CD4-positive, CD25-positive, alpha-beta regulatory T cell (primary cell): ENCODE results near the gene SYT7. TPM values are rescaled to one million over a fixed set of nuclear protein-coding genes. Genes with fewer than 3 reads are reported as not detected.

ENCODE experiments used
- ATAC-seq, 2 donors: fragments of 150-1000 bp; cut with Tn5 transposase; one replicate each; pipeline ENCODE4 v1.10.0; 2021; ENCODE audit warnings: low read depth in 2 of 2, moderate number of reproducible peaks in 2 of 2, moderate library complexity in 1 of 2
- DNase-seq, 3 donors: peaks; one replicate each; pipeline versions ENCODE4 v3.0.0 to v3.0.0-alpha.2; 2012 to 2022; ENCODE audit warnings: mixed read lengths in 1 of 3
- H3K27ac ChIP-seq: one replicate; pipeline ENCODE4 v1.7.0; 2013; ENCODE audit warnings: mild to moderate bottlenecking, low read length; ENCODE audit not compliant: insufficient read depth, poor library complexity, severe bottlenecking
- H3K27me3 ChIP-seq: one replicate; pipeline ENCODE4 v1.7.0; 2013; ENCODE audit warnings: low read length; ENCODE audit not compliant: control insufficient read depth, insufficient read depth
- H3K36me3 ChIP-seq: one replicate; pipeline ENCODE4 v1.7.0; 2013; ENCODE audit warnings: mild to moderate bottlenecking, low read length, moderate library complexity; ENCODE audit not compliant: control insufficient read depth, insufficient read depth
- H3K4me1 ChIP-seq: 2 replicates; pipeline ENCODE4 v1.7.0; 2013; ENCODE audit warnings: mild to moderate bottlenecking, low read length; ENCODE audit not compliant: insufficient read depth, control insufficient read depth, poor library complexity, severe bottlenecking
- H3K4me3 ChIP-seq: one replicate; pipeline ENCODE4 v1.7.0; 2013; ENCODE audit warnings: low read depth, mild to moderate bottlenecking, low read length, moderate library complexity
- H3K9me3 ChIP-seq, 2 experiments: 1 replicate in 1 of 2; 2 replicates in 1 of 2; pipeline ENCODE4 v1.7.0; 2013; ENCODE audit warnings: low read length in 2 of 2, mild to moderate bottlenecking in 1 of 2, moderate library complexity in 1 of 2; ENCODE audit not compliant: control insufficient read depth in 2 of 2
- H3K27ac Mint-ChIP-seq, 3 donors: one replicate each; pipeline ENCODE4 v1.8.0; 2020 to 2022; ENCODE audit warnings: mild to moderate bottlenecking in 3 of 3, mixed read lengths in 3 of 3, moderate library complexity in 2 of 3
- H3K27me3 Mint-ChIP-seq: one replicate; pipeline ENCODE4 v1.8.0; 2022; ENCODE audit warnings: mild to moderate bottlenecking, mixed read lengths
- H3K36me3 Mint-ChIP-seq: one replicate; pipeline ENCODE4 v1.8.0; 2020; ENCODE audit warnings: mixed read lengths
- H3K4me1 Mint-ChIP-seq, 4 donors: one replicate each; pipeline ENCODE4 v1.8.0; 2020 to 2022; ENCODE audit warnings: mixed read lengths in 4 of 4, mild to moderate bottlenecking in 1 of 4
- H3K4me3 Mint-ChIP-seq, 4 donors: one replicate each; pipeline ENCODE4 v1.8.0; 2020 to 2022; ENCODE audit warnings: mild to moderate bottlenecking in 4 of 4, mixed read lengths in 4 of 4, moderate library complexity in 3 of 4
- H3K9me3 Mint-ChIP-seq, 7 donors: one replicate each; pipeline ENCODE4 v1.8.0; 2020 to 2022; ENCODE audit warnings: mixed read lengths in 7 of 7, mild to moderate bottlenecking in 3 of 7, moderate library complexity in 2 of 7
- polyA plus RNA-seq, 4 donors: library from polyadenylated mRNA; unstranded; fragments of 300-500 nt; fragmentation: Illumina TruSeq; gene quantifications; one replicate each; pipeline ENCODE4 v1.2.3, GENCODE V29; 2021
- total RNA-seq: library from RNA; stranded (reverse); gene quantifications from one replicate; pipeline ENCODE4 v1.2.3, GENCODE V29; 2022

SYT7 gene
- total and polyA plus RNA-seq, 5 donors from 2014 or later = 0.20 TPM; not detected in 4

- Histone ChIP-seq H3K9me3 (no peaks in the 10 kb centered on the region), H3K27ac (no peak overlapping the region), H3K36me3 (no peaks in the 10 kb centered on the region), H3K27me3 (no peaks in the 10 kb centered on the region), H3K4me3 (no peak overlapping the region), H3K4me1 (no peaks in the 10 kb centered on the region)
- Mint-ChIP-seq H3K27ac (no peak overlapping the region), H3K27me3 (peaks cover 8% of the 10 kb centered on the region), H3K4me3 (no peak overlapping the region), H3K4me1 (no peaks in the 10 kb centered on the region), H3K9me3 (peaks cover 0 to 1% (median 0%) of the 10 kb centered on the region in 7 donors), H3K36me3 (no peaks in the 10 kb centered on the region)
- no peak for DNase-seq
- ATAC-seq = no peak
Measured at GRCh38 chr11:61602775-61603569, 22.1 kb upstream of the SYT7 start.

- ATAC-seq = no peak
- H3K27ac ChIP-seq = no peak overlapping the region
- no peak overlapping the region for H3K4me3 ChIP-seq
- H3K27me3 Mint-ChIP-seq = peaks cover 7% of the 10 kb centered on the region
- no peaks in the 10 kb centered on the region for H3K9me3 ChIP-seq
- no peak overlapping the region for H3K4me3 Mint-ChIP-seq
- no peak overlapping the region for H3K27ac Mint-ChIP-seq
- no peak for DNase-seq
- H3K36me3 ChIP-seq = no peaks in the 10 kb centered on the region
- no peaks in the 10 kb centered on the region for H3K27me3 ChIP-seq
- peaks cover 0 to 1% (median 0%) of the 10 kb centered on the region in 7 donors for H3K9me3 Mint-ChIP-seq
- no peaks in the 10 kb centered on the region for H3K4me1 Mint-ChIP-seq
- H3K36me3 Mint-ChIP-seq = no peaks in the 10 kb centered on the region
- H3K4me1 ChIP-seq = no peaks in the 10 kb centered on the region
Measured at GRCh38 chr11:61601512-61601911, 20.6 kb upstream of the SYT7 start.

GRCh38 chr11:61599968-61600710 is 19.3 kb upstream of the SYT7 start:
- H3K4me1 ChIP-seq = no peaks in the 10 kb centered on the region
- no peaks in the 10 kb centered on the region for H3K36me3 ChIP-seq
- H3K4me3 ChIP-seq = no peak overlapping the region
- H3K27me3 ChIP-seq = no peaks in the 10 kb centered on the region
- Mint-ChIP-seq H3K4me3 (no peak overlapping the region), H3K36me3 (no peaks in the 10 kb centered on the region), H3K9me3 (peaks cover 0 to 1% (median 0%) of the 10 kb centered on the region in 7 donors), H3K4me1 (no peaks in the 10 kb centered on the region), H3K27ac (no peak overlapping the region), H3K27me3 (peaks cover 7% of the 10 kb centered on the region)
- no peak for ATAC-seq
- DNase-seq = no peak
- H3K27ac ChIP-seq = no peak overlapping the region
- no peaks in the 10 kb centered on the region for H3K9me3 ChIP-seq

- Mint-ChIP-seq H3K9me3 (peaks cover 0 to 1% (median 0%) of the 10 kb centered on the region in 7 donors), H3K27me3 (peaks cover 7% of the 10 kb centered on the region), H3K36me3 (no peaks in the 10 kb centered on the region), H3K4me1 (no peaks in the 10 kb centered on the region), H3K4me3 (no peak overlapping the region), H3K27ac (no peak overlapping the region)
- DNase-seq = no peak
- Histone ChIP-seq H3K36me3 (no peaks in the 10 kb centered on the region), H3K4me1 (no peaks in the 10 kb centered on the region), H3K27me3 (no peaks in the 10 kb centered on the region), H3K27ac (no peak overlapping the region), H3K9me3 (no peaks in the 10 kb centered on the region), H3K4me3 (no peak overlapping the region)
- ATAC-seq = no peak
Measured at GRCh38 chr11:61598886-61599868, 18.3 kb upstream of the SYT7 start.

- H3K27me3 Mint-ChIP-seq = peaks cover 7% of the 10 kb centered on the region
- no peak overlapping the region for H3K27ac Mint-ChIP-seq
- no peaks in the 10 kb centered on the region for H3K36me3 Mint-ChIP-seq
Measured at GRCh38 chr11:61598374-61598773, 17.5 kb upstream of the SYT7 start.

GRCh38 chr11:61596990-61597389 is 16.1 kb upstream of the SYT7 start:
- Mint-ChIP-seq H3K4me3 (no peak overlapping the region), H3K27ac (no peak overlapping the region), H3K4me1 (no peaks in the 10 kb centered on the region), H3K9me3 (peaks cover 0 to 1% (median 0%) of the 10 kb centered on the region in 7 donors), H3K27me3 (peaks cover 5% of the 10 kb centered on the region), H3K36me3 (no peaks in the 10 kb centered on the region)
- H3K27me3 ChIP-seq = no peaks in the 10 kb centered on the region
- H3K4me3 ChIP-seq = no peak overlapping the region
- H3K36me3 ChIP-seq = no peaks in the 10 kb centered on the region
- H3K4me1 ChIP-seq = no peaks in the 10 kb centered on the region
- no peaks in the 10 kb centered on the region for H3K9me3 ChIP-seq
- DNase-seq (no peak), ATAC-seq (no peak)
- H3K27ac ChIP-seq = no peak overlapping the region

More at GRCh38 chr11:61598374-61598773, 17.5 kb upstream of the SYT7 start:
- H3K4me3 Mint-ChIP-seq = no peak overlapping the region
- H3K9me3 Mint-ChIP-seq = peaks cover 0 to 1% (median 0%) of the 10 kb centered on the region in 7 donors
- H3K27me3 ChIP-seq = no peaks in the 10 kb centered on the region
- H3K4me1 ChIP-seq = no peaks in the 10 kb centered on the region
- H3K27ac ChIP-seq = no peak overlapping the region
- H3K36me3 ChIP-seq = no peaks in the 10 kb centered on the region
- ATAC-seq (no peak), DNase-seq (no peak)
- no peak overlapping the region for H3K4me3 ChIP-seq
- H3K4me1 Mint-ChIP-seq = no peaks in the 10 kb centered on the region
- no peaks in the 10 kb centered on the region for H3K9me3 ChIP-seq

GRCh38 chr11:61596542-61596941 is 15.7 kb upstream of the SYT7 start:
- H3K27me3 Mint-ChIP-seq = peaks cover 4% of the 10 kb centered on the region
- H3K4me1 ChIP-seq = no peaks in the 10 kb centered on the region
- H3K4me3 Mint-ChIP-seq = no peak overlapping the region
- DNase-seq = no peak
- H3K9me3 ChIP-seq = no peaks in the 10 kb centered on the region
- no peaks in the 10 kb centered on the region for H3K4me1 Mint-ChIP-seq
- H3K9me3 Mint-ChIP-seq = peaks cover 0 to 1% (median 0%) of the 10 kb centered on the region in 7 donors
- H3K4me3 ChIP-seq = no peak overlapping the region
- H3K27ac Mint-ChIP-seq = no peak overlapping the region
- H3K27ac ChIP-seq = no peak overlapping the region
- H3K27me3 ChIP-seq = no peaks in the 10 kb centered on the region
- ATAC-seq = no peak
- H3K36me3 ChIP-seq = no peaks in the 10 kb centered on the region
- H3K36me3 Mint-ChIP-seq = no peaks in the 10 kb centered on the region
